GM23248 (cell line): Measurements from ENCODE around the gene RASL12.

Experiments used
- EZH2 ChIP-seq: fragments of 200-600 bp; sonication (generic); IDR thresholded peaks from 2 replicates; pipeline ENCODE4 v1.6.1; 2018; ENCODE audit warnings: antibody characterized with exemption, mild to moderate bottlenecking; ENCODE audit not compliant: insufficient read depth, poor library complexity, severe bottlenecking
- EZH2phosphoT487 ChIP-seq: fragments of 200-600 bp; sonication (generic); IDR thresholded peaks from 2 replicates; pipeline ENCODE4 v1.6.1; 2018; ENCODE audit warnings: antibody characterized with exemption, moderate library complexity, mild to moderate bottlenecking, low read depth; ENCODE audit not compliant: insufficient read depth

DNA sequence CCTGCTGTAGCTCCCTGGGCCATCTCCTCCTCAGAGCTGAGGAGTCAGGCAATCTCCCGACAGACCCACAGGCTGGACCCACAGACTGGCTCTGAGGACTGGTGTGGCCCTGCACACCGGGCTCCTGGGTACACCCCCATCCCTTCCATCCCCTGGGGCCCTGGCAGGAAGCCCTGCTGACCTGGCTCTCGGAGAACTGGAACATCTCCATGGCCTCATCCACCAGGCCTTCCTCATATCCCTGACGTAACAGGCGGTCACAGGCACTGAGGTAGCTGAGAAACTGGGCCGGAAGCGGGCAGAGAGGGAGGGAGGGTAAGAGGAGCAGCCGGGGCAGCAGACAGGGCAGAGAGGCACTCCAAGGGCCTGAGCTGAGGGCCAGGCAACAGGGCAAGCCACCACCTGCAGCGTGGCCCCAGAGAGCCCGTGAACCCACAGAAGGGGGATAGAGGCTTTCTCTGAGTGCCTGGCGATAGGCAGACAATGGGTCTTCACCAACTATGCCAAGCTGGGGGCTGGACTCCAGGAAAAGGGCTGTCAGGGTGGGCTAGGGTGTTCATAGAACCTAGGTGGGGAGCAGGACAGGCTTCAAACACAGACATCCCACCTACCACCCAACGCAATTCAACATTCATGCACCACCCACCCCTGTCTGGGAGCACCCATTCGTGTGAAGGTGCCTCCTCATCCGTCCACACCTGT lies 26.7 kb upstream of the RASL12 start:
- TF ChIP-seq EZH2 (no peak), EZH2phosphoT487 (no peak)
